ENCODE results near the gene DNPH1.

DNA sequence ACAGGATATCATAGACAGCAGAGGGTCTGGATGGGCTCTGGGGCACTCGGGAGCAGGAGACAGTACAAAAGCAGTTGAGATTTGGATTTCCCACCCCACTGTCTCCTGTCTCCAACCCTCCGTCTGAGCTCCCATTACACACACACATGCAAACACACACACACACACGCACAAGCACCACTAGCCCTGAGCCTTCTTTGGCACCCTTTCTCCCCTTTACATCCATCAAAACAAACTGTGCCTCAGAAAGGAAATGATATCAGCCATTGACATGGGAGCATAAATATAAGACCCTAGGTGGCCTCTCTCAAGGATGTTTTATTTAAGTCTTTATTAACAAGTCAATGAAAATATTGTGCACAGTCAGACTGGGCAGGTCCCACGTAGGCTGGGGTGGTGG lies 31.5 kb upstream of the DNPH1 start:
- TF ChIP-seq EP300 (IDR thresholded peaks at IDR 0.05; ENCODE audit: borderline replicate concordance) (no peak), YY1 (IDR thresholded peaks at IDR 0.05; ENCODE audit: low read depth) (no peak), TEAD4 (IDR thresholded peaks at IDR 0.05) (no peak), TCF12 (IDR thresholded peaks at IDR 0.05; ENCODE audit: low read depth) (no peak), NFIC (IDR thresholded peaks at IDR 0.05) (no peak), CEBPB (IDR thresholded peaks at IDR 0.05) (no peak)
- TF ChIP-seq, protein P1, sequence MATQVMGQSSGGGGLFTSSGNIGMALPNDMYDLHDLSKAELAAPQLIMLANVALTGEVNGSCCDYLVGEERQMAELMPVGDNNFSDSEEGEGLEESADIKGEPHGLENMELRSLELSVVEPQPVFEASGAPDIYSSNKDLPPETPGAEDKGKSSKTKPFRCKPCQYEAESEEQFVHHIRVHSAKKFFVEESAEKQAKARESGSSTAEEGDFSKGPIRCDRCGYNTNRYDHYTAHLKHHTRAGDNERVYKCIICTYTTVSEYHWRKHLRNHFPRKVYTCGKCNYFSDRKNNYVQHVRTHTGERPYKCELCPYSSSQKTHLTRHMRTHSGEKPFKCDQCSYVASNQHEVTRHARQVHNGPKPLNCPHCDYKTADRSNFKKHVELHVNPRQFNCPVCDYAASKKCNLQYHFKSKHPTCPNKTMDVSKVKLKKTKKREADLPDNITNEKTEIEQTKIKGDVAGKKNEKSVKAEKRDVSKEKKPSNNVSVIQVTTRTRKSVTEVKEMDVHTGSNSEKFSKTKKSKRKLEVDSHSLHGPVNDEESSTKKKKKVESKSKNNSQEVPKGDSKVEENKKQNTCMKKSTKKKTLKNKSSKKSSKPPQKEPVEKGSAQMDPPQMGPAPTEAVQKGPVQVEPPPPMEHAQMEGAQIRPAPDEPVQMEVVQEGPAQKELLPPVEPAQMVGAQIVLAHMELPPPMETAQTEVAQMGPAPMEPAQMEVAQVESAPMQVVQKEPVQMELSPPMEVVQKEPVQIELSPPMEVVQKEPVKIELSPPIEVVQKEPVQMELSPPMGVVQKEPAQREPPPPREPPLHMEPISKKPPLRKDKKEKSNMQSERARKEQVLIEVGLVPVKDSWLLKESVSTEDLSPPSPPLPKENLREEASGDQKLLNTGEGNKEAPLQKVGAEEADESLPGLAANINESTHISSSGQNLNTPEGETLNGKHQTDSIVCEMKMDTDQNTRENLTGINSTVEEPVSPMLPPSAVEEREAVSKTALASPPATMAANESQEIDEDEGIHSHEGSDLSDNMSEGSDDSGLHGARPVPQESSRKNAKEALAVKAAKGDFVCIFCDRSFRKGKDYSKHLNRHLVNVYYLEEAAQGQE (IDR thresholded peaks at IDR 0.05; ENCODE audit: low read depth): no peak
- TF ChIP-seq, protein P2, sequence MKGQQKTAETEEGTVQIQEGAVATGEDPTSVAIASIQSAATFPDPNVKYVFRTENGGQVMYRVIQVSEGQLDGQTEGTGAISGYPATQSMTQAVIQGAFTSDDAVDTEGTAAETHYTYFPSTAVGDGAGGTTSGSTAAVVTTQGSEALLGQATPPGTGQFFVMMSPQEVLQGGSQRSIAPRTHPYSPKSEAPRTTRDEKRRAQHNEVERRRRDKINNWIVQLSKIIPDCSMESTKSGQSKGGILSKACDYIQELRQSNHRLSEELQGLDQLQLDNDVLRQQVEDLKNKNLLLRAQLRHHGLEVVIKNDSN (IDR thresholded peaks at IDR 0.05): no peak
- TF ChIP-seq, protein P3, sequence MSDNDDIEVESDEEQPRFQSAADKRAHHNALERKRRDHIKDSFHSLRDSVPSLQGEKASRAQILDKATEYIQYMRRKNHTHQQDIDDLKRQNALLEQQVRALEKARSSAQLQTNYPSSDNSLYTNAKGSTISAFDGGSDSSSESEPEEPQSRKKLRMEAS (IDR thresholded peaks at IDR 0.05): no peak
